ENCODE results near the gene UNC45B. TPM values are rescaled to one million over a fixed set of nuclear protein-coding genes. Genes with fewer than 3 reads are reported as not detected.

The UNC45B gene
- polyA plus RNA-seq, 1 of the 3 experiments (the other 2 are of a cell fraction) = not detected

GRCh38 chr17:35127751-35128514 lies 19.7 kb upstream of the UNC45B start (continued):
- TF ChIP-seq USF2 (IDR thresholded peaks at IDR 0.05; ENCODE audit: borderline replicate concordance, low read depth, low read length) (no peak), SIN3A (IDR thresholded peaks at IDR 0.05; ENCODE audit: borderline replicate concordance, low read depth, low read length) (no peak), EZH2phosphoT487 (IDR thresholded peaks at IDR 0.05; ENCODE audit: borderline replicate concordance, low read depth) (no peak), REST (IDR thresholded peaks at IDR 0.05; ENCODE audit: low read depth, low read length) (no peak)

GRCh38 chr17:35129154-35129972 lies 18.3 kb upstream of the UNC45B start:
- no peak overlapping the region for H3K4me2 ChIP-seq
- TF ChIP-seq MEF2A (IDR thresholded peaks at IDR 0.05; ENCODE audit: borderline replicate concordance, low read depth) = no peak
- no peak for TF ChIP-seq CTCF (IDR thresholded peaks at IDR 0.05)
- TF ChIP-seq FOXM1 (IDR thresholded peaks at IDR 0.05; ENCODE audit: low read depth) = no peak
- H4K20me1 ChIP-seq (ENCODE audit: insufficient read depth) = no peaks in the 10 kb centered on the region
- H3K4me1 ChIP-seq (ENCODE audit: control insufficient read depth in 1 of 2, insufficient read depth in 2 of 2, low read depth in 1 of 2, low read length in 1 of 2) = no peaks in the 10 kb centered on the region
- H3K4me3 ChIP-seq (ENCODE audit: low read depth in 2 of 2, low read length in 1 of 2) = no peak overlapping the region
- ChIA-PET CTCF (interaction anchor here (1.0 to 5.4 kb wide), 4 partner anchors 10 to 97 kb away, joined by 3 to 24 read pairs (median 7); partner anchors contain the start of genes NLE1 and RAD51D), POLR2A (interaction anchor here (0.9 kb wide), 1 partner anchor 10 kb away, joined by 3 read pairs; no protein-coding TSS in a partner anchor)
- H3K9ac ChIP-seq = no peak overlapping the region
- H3K9me3 ChIP-seq = no peaks in the 10 kb centered on the region
- no peaks in the 10 kb centered on the region for H3K27me3 ChIP-seq (ENCODE audit: insufficient read depth)
- no peak for DNase-seq
- peaks cover 4 to 40% of the 10 kb centered on the region in 2 experiments for H3K36me3 ChIP-seq (replicated peaks in 1 of 2; ENCODE audit: control insufficient read depth in 1 of 2, insufficient read depth in 2 of 2, low read length in 1 of 2)
- 80% methylated on average over 10 of the region's 11 CpGs for WGBS (ENCODE audit: low lambda C conversion rate)
- no peak overlapping the region for H2AFZ ChIP-seq (ENCODE audit: low read depth)
- H3K9me2 ChIP-seq = no peaks in the 10 kb centered on the region
- H3K79me2 ChIP-seq (ENCODE audit: insufficient read depth) = no peaks in the 10 kb centered on the region
- H3F3A ChIP-seq (replicated peaks; ENCODE audit: insufficient read depth) = no peaks in the 10 kb centered on the region
- no peak overlapping the region for H3K27ac ChIP-seq (ENCODE audit: low read depth in 2 of 2, low read length in 1 of 2)
